ENCODE measurements around the gene PFKFB4.

The PFKFB4 gene

GRCh38 chr3:48595075-48595525, 38.5 kb upstream of the PFKFB4 start, which contains the start of gene COL7A1:
Gene COL7A1, minus strand, starts transcription at chr3:48595329. Its CDS starts 170 bp downstream, at chr3:48595159.
- no peak for TF ChIP-seq CTCF (IDR thresholded peaks at IDR 0.05; ENCODE audit: insufficient read depth, low read length, missing control alignments)
- no peak for DNase-seq (ENCODE audit: low read depth, low spot score)
- ChIA-PET CTCF (interaction anchor here (0.8 to 1.7 kb wide), 2 partner anchors 40 to 63 kb away, joined by 3 read pairs; partner anchors contain the start of gene SLC26A6), POLR2A (interaction anchor here (1.0 kb wide), 1 partner anchor 122 kb away, joined by 3 read pairs; no protein-coding TSS in a partner anchor)
- peak within 1 kb of the TSS; percentile 65 for H3K4me3 ChIP-seq (ENCODE audit: low read depth, low read length)

GRCh38 chr3:48594417-48595049, 37.9 kb upstream of the PFKFB4 start:
- ChIA-PET POLR2A (no interaction called here), CTCF (interaction anchor here (1.7 kb wide), 1 partner anchor 63 kb away, joined by 3 read pairs; no protein-coding TSS in a partner anchor)
- DNase-seq (ENCODE audit: low read depth, low spot score) = no peak
- peak overlapping the region; percentile 65 for H3K4me3 ChIP-seq (ENCODE audit: low read depth, low read length)
- no peak for TF ChIP-seq CTCF (IDR thresholded peaks at IDR 0.05; ENCODE audit: insufficient read depth, low read length, missing control alignments)

- no peak for TF ChIP-seq CTCF (IDR thresholded peaks at IDR 0.05; ENCODE audit: insufficient read depth, low read length, missing control alignments)
- ChIA-PET CTCF (no interaction called here), POLR2A (no interaction called here)
- DNase-seq (ENCODE audit: low read depth, low spot score) = no peak
- peak overlapping the region; percentile 6; the same call in 1 of the 2 replicates for H3K4me3 ChIP-seq (ENCODE audit: low read depth, low read length)
Observed at GRCh38 chr3:48593337-48593736, 36.7 kb upstream of the PFKFB4 start.

- POLR2A ChIA-PET = interaction anchor here (0.9 kb wide), 1 partner anchor 33 kb away, joined by 6 read pairs; no protein-coding TSS in a partner anchor
- CTCF ChIA-PET = interaction anchor here (1.9 kb wide), 1 partner anchor 35 kb away, joined by 4 read pairs; no protein-coding TSS in a partner anchor
- no peak for DNase-seq (ENCODE audit: low read depth, low spot score)
- H3K4me3 ChIP-seq (ENCODE audit: low read depth, low read length) = no peak overlapping the region
- TF ChIP-seq CTCF (IDR thresholded peaks at IDR 0.05; ENCODE audit: insufficient read depth, low read length, missing control alignments) = no peak
Observed at GRCh38 chr3:48592519-48593087, 36.0 kb upstream of the PFKFB4 start.

- no peak for TF ChIP-seq CTCF (IDR thresholded peaks at IDR 0.05; ENCODE audit: insufficient read depth, low read length, missing control alignments)
Observed at GRCh38 chr3:48591886-48592518, 35.4 kb upstream of the PFKFB4 start.

More at GRCh38 chr3:48591886-48592518, 35.4 kb upstream of the PFKFB4 start:
- ChIA-PET POLR2A (interaction anchor here (0.9 kb wide), 1 partner anchor 33 kb away, joined by 6 read pairs; no protein-coding TSS in a partner anchor), CTCF (interaction anchor here (1.6 to 1.9 kb wide), 2 partner anchors 34 to 44 kb away, joined by 4 to 6 read pairs; partner anchors contain the start of gene SLC26A6)
- H3K4me3 ChIP-seq (ENCODE audit: low read depth, low read length) = no peak overlapping the region
- no peak for DNase-seq (ENCODE audit: low read depth, low spot score)
